ENCODE measurements around the gene ACAP3.

ACAP3 gene

GRCh38 chr1:1298861-1299685, 8.7 kb downstream of the ACAP3 start:
- no peak for DNase-seq

- DNase-seq, result no peak
Measured at GRCh38 chr1:1297802-1298424, 9.8 kb downstream of the ACAP3 start.

DNA sequence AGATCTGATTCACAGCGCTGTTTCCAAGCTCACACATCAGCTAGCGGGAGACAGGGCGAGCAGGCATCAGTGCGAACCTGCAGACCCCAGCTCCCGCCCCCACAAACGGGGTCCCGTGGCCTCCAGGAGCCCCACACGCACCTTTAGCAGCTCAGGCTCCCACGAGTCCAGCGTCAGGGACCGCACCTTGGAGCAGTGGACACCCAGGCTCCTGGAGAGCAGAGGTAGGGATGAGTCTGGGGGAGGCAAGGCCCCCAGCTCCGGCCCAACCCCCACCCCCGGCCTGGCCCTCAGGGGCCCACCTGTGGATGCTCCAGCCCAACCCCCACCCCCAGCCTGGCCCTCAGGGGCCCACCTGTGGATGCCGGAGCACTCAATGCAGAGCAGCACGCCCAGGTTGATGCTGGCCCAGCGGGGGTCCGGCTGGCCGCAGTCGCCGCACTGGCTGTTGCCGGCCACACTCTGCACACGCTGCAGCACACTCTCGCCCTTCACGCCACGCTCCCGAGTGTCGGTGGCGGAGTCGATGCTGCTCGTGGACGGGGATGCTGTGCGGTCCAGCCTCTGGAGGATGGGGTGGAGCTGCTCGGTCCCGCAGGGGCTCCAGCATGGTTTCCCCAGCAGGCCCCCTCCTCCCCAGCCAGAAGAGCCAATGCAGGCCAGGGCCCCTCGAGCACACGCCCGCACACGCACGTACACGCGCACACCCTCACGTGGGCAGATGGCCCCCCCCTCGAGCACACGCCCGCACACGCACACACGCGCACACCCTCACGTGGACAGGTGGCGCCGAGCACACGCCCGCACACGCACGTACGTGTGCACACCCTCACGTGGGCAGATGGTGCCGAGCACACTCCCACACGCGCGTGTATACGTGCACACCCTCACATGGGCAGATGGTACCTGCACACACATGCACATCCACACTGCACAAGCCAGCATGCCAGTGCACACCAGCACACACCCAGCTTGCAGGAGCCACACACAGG, 11.4 kb downstream of the ACAP3 start:
- DNase-seq, result no peak

DNA sequence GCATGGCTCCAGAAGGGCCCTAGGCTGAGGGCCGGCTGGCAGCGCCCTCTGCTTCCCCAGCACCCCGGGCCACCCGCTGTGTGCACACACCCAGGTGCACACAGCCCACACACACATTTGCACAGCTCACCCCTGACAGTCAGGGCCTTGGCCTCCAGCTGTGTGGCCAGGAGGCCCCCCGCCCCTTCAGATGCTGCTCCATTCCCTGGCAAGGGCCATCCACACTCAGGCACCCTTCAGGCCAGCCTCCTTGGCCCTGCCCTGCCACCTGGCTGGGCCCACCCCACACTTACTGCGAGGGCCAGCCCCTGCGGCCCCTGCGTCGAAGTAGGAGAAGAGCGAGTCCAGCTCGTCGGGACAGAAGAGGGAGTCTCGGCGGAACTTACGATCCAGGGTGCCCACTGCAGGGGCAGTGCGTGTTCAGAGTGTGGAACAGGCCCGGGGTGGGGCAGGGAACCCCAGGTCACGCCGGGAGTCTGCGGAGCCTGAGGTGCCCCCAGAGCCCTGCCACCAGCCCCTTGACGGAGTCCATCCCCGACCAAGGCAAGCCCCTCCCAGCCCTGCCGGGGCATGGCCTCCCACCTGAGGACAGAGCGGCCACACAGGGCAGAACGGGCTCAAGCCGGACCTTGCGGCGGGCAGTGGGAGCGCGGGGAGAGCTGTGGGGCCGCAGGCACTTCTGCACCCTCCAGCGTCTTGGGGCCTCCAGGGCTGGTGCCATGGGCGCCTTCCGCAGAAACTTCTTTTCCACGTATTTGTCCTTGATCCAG, 12.4 kb downstream of the ACAP3 start:
- no peak for DNase-seq

GRCh38 chr1:1294250-1294890, 13.4 kb downstream of the ACAP3 start:
- DNase-seq, result no peak

- DNase-seq, result no peak
Measured at GRCh38 chr1:1293263-1294249, 14.2 kb downstream of the ACAP3 start.

GRCh38 chr1:1292851-1293250, 14.9 kb downstream of the ACAP3 start:
- DNase-seq, result no peak

DNA sequence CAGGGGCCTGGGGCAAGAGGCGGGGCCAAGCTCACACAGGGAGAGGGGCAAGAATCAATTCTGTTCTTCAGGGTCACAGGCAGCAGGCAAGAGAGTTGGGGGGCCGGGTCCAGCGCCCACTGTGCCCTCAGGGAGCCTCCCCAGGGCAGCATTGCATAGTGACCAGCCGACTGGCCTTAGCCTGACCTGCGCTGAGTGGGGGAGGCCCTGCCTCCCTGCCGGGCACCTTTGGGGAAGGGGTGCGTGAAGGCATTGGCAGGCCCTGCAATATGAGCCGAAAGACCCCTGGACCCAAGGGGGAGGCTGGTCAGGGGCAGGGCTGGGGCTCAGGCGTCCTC, 15.3 kb downstream of the ACAP3 start:
- DNase-seq, result no peak

- DNase-seq, result peak; percentile 72 to 75
Measured at GRCh38 chr1:1291548-1292441, 15.9 kb downstream of the ACAP3 start.

GRCh38 chr1:1291023-1291528, 16.7 kb downstream of the ACAP3 start:
- DNase-seq, result no peak

DNA sequence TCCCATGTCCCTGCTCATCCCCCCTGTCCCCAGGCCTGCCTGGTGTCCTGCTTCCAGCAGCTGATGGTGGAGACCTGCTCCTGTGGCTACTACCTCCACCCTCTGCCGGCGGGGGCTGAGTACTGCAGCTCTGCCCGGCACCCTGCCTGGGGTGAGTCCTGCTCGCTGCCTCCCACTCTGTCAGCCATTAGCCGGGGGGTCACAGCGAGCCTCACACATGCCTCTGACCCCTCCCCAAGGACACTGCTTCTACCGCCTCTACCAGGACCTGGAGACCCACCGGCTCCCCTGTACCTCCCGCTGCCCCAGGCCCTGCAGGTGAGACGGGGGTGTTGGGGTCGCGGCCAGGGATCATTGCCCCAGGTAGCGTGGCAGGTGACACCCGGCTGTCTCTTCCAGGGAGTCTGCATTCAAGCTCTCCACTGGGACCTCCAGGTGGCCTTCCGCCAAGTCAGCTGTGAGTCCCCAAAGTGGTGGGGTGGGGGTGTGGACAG, 17.4 kb downstream of the ACAP3 start:
- peak; percentile 57 to 60 for DNase-seq

DNA sequence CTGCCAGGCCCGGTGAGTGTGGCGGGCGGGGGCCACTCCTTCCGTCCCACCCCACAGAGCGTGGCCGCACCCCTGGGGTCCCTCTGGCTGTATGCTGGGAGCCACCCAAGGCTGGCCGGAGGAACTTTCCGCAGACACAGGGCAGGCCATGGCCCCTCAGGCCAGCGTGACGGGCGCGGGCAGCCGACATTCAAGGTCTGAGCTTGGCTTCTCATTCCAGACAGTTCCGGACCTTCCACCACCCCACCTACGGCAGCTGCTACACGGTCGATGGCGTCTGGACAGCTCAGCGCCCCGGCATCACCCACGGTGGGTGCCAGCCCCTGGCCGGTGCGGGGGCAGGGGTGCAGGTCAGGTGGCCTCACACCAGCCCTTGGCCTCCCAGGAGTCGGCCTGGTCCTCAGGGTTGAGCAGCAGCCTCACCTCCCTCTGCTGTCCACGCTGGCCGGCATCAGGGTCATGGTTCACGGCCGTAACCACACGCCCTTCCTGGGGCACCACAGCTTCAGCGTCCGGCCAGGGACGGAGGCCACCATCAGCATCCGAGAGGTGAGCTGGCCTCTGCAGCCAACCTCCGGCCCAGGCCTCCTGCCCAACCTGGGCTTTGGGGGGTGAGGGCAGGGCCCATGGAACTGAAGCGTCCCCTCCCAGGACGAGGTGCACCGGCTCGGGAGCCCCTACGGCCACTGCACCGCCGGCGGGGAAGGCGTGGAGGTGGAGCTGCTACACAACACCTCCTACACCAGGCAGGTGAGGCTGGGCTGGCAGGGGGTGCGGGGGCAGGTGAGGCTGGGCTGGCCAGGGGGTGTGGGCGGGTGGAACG, 20.2 kb downstream of the ACAP3 start:
- no peak for DNase-seq

DNA sequence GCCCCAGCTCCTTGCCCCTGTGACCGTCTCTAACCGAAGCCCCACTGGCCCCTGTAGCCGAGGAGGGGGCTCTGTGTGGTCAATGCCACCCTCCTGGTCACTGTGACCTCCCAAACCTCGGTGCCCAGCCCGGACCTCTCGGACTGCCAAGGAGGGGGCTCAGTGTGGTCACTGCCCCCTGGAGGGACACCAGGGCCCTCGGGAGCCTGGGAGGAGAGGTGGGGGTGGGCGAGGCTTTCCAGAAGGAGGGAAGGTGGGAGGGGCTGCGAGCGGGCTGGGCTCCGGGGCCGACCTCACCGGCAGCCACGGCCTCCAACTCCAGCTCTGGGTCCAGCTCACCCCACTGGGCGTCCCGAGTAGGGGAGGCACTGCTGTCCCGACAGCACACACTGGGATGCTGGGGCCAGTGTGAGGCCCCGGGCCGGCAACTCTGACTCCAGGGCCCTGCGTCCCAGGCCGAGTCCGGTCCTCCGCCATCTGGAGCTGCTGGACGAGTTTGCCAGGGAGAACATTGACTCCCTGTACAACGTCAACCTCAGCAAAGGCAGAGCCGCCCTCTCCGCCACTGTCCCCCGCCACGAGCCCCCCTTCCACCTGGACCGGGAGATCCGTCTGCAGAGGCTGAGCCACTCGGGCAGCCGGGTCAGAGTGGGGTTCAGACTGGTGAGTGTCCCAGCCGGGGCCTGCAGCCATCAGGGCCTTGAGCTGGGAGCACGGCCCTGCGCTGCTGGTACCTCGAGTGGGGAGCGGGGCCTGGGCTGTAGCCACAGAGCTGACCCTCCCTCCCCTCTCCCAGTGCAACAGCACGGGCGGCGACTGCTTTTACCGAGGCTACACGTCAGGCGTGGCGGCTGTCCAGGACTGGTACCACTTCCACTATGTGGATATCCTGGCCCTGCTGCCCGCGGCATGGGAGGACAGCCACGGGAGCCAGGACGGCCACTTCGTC, 21.1 kb downstream of the ACAP3 start:
- no peak for DNase-seq

GRCh38 chr1:1285611-1286311, 22.0 kb downstream of the ACAP3 start:
- DNase-seq, result no peak

DNA sequence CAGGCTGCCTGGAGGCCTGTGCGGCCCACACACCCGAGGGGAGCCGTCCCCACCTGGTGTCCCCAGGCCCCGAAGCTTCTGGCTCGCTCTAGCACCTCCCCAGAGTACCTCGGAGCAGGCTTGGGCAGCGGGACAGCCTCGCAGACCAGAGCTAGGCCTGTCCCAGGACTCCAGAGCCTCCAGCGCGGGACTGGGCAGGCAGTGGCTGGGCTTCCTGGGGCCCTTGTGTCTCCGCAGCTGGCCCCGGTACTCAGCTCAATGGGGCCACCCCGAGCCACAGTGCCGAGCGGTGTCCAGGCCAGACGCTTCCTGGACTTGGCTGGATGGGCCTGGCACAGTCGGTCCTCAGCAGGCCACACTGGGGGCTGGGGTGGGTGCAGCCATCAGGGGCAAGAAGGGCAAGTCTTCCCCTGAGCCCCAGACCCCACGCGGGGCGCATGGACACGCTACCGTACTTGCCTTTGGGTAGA, 22.6 kb downstream of the ACAP3 start:
- no peak for DNase-seq

Data from activated CD4-positive, alpha-beta T cell treated with anti-CD3 and anti-CD28 coated beads for 4 hours (primary cell).